HEK293T (cell line): ENCODE data around the gene TMEM178B.

Source experiments
- CTCF ChIA-PET: fragments of 350-600 bp; formaldehyde crosslinking; extraction: SDS; loops from one replicate; lab custom pipeline; 2021; ENCODE audit warnings: antibody characterized with exemption, inconsistent platforms; lab: Yijun Ruan, JAX
- POLR2A ChIA-PET: fragments of 350-600 bp; formaldehyde crosslinking; extraction: SDS; loops from one replicate; lab custom pipeline; 2020; ENCODE audit warnings: antibody characterized with exemption, inconsistent platforms; lab: Yijun Ruan, JAX
- DNase-seq: peaks from one replicate; pipeline ENCODE4 v3.0.0; 2012; ENCODE audit warnings: mixed read lengths; ENCODE audit errors: extremely low spot score
- ARNT ChIP-seq: fragments of 450-650 bp; IDR thresholded peaks from 2 replicates; pipeline ENCODE4 v1.6.1; 2017; ENCODE audit warnings: mild to moderate bottlenecking
- BHLHE40 ChIP-seq: fragments of 450-650 bp; IDR thresholded peaks from 2 replicates; pipeline ENCODE4 v1.6.1; 2016; ENCODE audit warnings: mild to moderate bottlenecking, moderate library complexity, borderline replicate concordance
- CTBP1 ChIP-seq: fragments of 450-650 bp; IDR thresholded peaks from 2 replicates; pipeline ENCODE4 v1.6.1; 2016; ENCODE audit warnings: borderline replicate concordance
- ELF4 ChIP-seq: fragments of 450-650 bp; IDR thresholded peaks from 2 replicates; pipeline ENCODE4 v1.6.1; 2017; ENCODE audit warnings: antibody characterized with exemption
- FOXA1 ChIP-seq: fragments of 450-650 bp; IDR thresholded peaks from 2 replicates; pipeline ENCODE4 v1.6.1; 2016; ENCODE audit warnings: mild to moderate bottlenecking
- FOXK2 ChIP-seq: fragments of 450-650 bp; IDR thresholded peaks from 2 replicates; pipeline ENCODE4 v1.6.1; 2016; ENCODE audit warnings: mild to moderate bottlenecking
- FOXM1 ChIP-seq: fragments of 450-650 bp; IDR thresholded peaks from 2 replicates; pipeline ENCODE4 v1.6.1; 2017; ENCODE audit warnings: mild to moderate bottlenecking, borderline replicate concordance
- HDGF ChIP-seq: fragments of 450-650 bp; IDR thresholded peaks from 2 replicates; pipeline ENCODE4 v1.6.1; 2017; ENCODE audit warnings: antibody characterized with exemption, borderline replicate concordance
- L3MBTL2 ChIP-seq: fragments of 450-650 bp; conservative IDR thresholded peaks from 2 replicates; pipeline ENCODE4 v1.6.1; 2016; ENCODE audit warnings: mild to moderate bottlenecking
- LEF1 ChIP-seq: fragments of 450-650 bp; IDR thresholded peaks from 2 replicates; pipeline ENCODE4 v1.6.1; 2017; ENCODE audit warnings: mild to moderate bottlenecking, borderline replicate concordance
- NFRKB ChIP-seq: fragments of 450-650 bp; IDR thresholded peaks from 2 replicates; pipeline ENCODE4 v1.6.1; 2016; ENCODE audit warnings: mild to moderate bottlenecking, moderate library complexity
- PKNOX1 ChIP-seq: fragments of 450-650 bp; IDR thresholded peaks from 2 replicates; pipeline ENCODE4 v1.6.1; 2016
- SP1 ChIP-seq: fragments of 450-650 bp; IDR thresholded peaks from 2 replicates; pipeline ENCODE4 v1.6.1; 2017
- SUZ12 ChIP-seq: fragments of 450-650 bp; IDR thresholded peaks from 2 replicates; pipeline ENCODE4 v1.6.1; 2016; ENCODE audit warnings: mild to moderate bottlenecking
- TARDBP ChIP-seq: fragments of 450-650 bp; IDR thresholded peaks from 2 replicates; pipeline ENCODE4 v1.6.1; 2016
- ZNF384 ChIP-seq: fragments of 450-650 bp; IDR thresholded peaks from 2 replicates; pipeline ENCODE4 v1.6.1; 2016

The TMEM178B gene

GRCh38 chr7:141335164-141335563 is 261.3 kb downstream of the TMEM178B start:
- DNase-seq, result no peak
- ChIA-PET CTCF (interaction anchor here (1.6 kb wide), 1 partner anchor 8 kb away, joined by 3 read pairs; no protein-coding TSS in a partner anchor), POLR2A (no interaction called here)
- TF ChIP-seq CTBP1 (no peak), BHLHE40 (no peak), ZNF384 (no peak), SUZ12 (no peak), L3MBTL2 (no peak), ARNT (no peak), FOXK2 (no peak), NFRKB (no peak), SP1 (no peak), FOXA1 (no peak), TARDBP (no peak), LEF1 (no peak), FOXM1 (no peak), PKNOX1 (no peak), HDGF (no peak), ELF4 (no peak)

GRCh38 chr7:141339603-141340002 is 265.7 kb downstream of the TMEM178B start:
- ChIA-PET CTCF (no interaction called here), POLR2A (no interaction called here)
- DNase-seq, result no peak
- TF ChIP-seq L3MBTL2 (no peak), FOXM1 (no peak), ZNF384 (no peak), CTBP1 (no peak), FOXK2 (no peak), HDGF (no peak), SP1 (no peak), PKNOX1 (no peak), TARDBP (no peak), ARNT (no peak)

DNA sequence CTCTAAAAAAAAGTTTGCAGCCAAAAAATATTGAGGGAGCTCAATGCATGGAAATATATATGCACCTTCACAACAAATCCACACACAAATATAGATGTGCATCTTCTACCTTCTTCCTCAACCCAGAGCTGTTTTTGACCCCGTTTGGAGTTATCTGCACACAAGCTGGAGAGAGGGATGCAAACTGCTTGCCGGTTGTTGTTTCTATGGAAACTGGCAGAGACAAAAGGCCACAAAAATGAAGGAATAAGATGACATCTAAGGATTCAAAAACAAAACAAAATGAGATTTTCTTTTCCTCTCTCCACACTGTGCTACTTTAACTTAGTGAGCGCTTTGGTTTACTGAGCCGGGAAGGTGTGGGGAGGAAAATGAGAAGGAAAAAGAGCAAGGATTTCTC is 267.1 kb downstream of the TMEM178B start:
- DNase-seq, result no peak
- POLR2A ChIA-PET, result no interaction called here
- CTCF ChIA-PET, result no interaction called here
- TF ChIP-seq ELF4 (no peak), SP1 (no peak), ARNT (no peak), LEF1 (no peak), TARDBP (no peak), ZNF384 (no peak), L3MBTL2 (no peak), FOXM1 (no peak), PKNOX1 (no peak), NFRKB (no peak), BHLHE40 (no peak), CTBP1 (no peak), FOXA1 (no peak), HDGF (no peak), SUZ12 (no peak), FOXK2 (no peak)

- no peak for DNase-seq
- ChIA-PET CTCF (interaction anchor here (1.3 kb wide), 1 partner anchor 8 kb away, joined by 3 read pairs; no protein-coding TSS in a partner anchor), POLR2A (no interaction called here)
- TF ChIP-seq ELF4 (no peak), SUZ12 (no peak), FOXA1 (no peak), SP1 (no peak), HDGF (no peak), TARDBP (no peak), ZNF384 (no peak), NFRKB (no peak), PKNOX1 (no peak), BHLHE40 (no peak), CTBP1 (no peak), ARNT (no peak), FOXM1 (no peak), LEF1 (no peak), FOXK2 (no peak), L3MBTL2 (no peak)
Observed at GRCh38 chr7:141342621-141343408, 269.0 kb downstream of the TMEM178B start.
